Measurements from ENCODE around the gene FGFR3.

FGFR3 gene

DNA sequence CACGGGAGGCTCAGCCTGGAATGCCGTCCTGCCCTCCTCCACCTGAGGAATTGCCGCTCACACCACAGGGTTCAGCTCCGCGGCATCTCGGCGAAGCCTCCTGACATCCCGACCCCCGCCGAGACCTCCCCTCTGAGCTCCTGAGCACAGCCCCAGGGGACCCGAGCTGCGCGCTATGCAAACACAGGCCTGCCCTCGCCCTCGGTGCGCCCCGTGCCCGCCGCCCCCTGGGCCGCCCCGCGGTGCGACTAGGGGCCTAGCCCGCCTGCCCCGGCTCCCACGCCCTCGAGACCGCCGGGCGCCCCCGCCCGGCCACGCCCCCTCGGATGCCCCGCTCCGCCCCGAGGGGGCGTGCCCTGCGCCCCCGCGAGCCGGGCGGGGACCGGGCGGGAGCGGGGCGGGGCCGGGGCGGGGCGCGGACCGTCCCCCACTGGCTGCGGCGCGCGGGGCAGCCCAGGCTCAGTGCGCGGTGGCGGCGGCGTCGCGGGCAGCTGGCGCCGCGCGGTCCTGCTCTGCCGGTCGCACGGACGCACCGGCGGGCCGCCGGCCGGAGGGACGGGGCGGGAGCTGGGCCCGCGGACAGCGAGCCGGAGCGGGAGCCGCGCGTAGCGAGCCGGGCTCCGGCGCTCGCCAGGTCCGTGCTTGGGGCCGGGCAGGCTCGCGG, at the start of gene FGFR3:
Gene FGFR3 (plus strand): TSS at position 462 of the 664 bp plus-strand sequence. CDS start 642 bp downstream, outside the sequence.
- peak; percentile 87 for DNase-seq

DNA sequence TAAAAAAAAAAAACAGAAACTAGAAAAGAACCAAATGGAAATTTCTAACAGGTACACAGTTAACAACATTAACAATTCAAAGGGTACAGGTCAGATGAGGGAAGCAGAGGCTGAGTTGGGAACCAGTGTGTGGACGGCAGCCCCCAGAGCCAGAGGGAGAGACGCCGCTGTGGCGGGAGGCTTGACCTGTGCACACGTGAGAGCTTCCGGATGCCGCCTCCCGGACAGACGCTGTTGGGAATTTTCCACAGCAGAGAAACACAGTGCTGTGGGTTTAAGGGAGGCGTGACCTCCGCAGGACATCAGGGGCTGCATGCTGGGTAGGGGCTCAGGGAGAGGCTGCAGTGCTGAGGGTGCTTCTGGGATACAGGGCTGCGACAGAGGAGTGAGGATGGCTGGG, 49.5 kb upstream of the FGFR3 start:
- no peak for DNase-seq

DNA sequence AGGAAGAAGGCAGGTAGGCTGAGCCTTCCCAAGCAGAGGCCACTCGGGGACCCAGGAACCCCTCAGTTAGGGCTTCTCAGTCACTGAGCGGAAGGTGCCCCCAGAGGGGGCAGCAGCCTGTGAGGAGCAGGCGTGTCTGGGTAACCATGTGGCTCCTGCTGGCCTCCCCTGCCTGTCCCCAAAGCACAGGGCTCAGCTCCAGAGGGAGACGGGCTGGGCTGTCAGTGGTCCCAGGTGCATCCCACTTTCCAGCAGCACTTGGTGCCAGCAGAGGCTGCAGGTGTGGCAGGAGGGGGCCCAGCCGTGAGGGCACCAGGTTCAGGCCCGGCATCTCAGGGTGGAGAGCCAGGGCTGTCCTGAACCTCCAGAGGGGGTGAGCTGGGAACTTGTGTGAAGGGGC, 49.1 kb upstream of the FGFR3 start:
- no peak for DNase-seq

DNA sequence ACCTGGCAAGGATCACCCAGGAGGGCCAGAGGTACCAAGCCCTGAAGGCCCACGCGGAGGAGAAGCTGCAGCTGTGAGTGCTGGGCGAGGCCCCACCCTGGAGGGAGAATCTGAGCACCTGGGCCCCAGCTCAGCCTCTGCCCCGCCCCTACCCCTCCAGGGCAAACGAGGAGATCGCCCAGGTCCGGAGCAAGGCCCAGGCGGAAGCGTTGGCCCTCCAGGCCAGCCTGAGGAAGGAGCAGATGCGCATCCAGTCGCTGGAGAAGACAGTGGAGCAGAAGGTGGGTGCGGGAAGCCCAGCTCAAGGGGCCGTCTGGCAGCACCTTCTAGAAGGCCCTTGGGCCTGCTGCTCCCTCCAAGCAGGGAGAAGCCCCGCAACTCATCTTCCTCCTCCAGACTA, 48.5 kb upstream of the FGFR3 start:
- no peak for DNase-seq

DNA sequence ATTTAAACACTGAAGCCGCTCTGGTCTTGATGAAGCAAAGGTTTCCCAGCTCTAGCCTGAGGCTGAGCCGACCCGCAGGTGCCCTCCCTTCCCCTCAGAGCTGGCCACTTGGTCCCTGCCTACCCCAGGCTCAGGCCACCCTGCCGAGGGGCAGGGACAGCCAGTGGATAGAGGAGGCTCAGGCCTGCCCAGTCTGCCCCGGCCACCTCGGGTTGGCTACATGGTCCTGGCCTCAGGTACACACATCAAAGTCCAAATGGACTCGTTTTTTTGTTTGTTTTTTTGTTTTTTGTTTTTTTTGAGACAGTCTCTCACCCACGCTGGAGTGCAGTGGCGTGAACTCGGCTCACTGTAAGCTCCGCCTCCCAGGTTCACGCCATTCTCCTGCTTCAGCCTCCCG, 47.9 kb upstream of the FGFR3 start:
- DNase-seq, result peak; percentile 42

DNA sequence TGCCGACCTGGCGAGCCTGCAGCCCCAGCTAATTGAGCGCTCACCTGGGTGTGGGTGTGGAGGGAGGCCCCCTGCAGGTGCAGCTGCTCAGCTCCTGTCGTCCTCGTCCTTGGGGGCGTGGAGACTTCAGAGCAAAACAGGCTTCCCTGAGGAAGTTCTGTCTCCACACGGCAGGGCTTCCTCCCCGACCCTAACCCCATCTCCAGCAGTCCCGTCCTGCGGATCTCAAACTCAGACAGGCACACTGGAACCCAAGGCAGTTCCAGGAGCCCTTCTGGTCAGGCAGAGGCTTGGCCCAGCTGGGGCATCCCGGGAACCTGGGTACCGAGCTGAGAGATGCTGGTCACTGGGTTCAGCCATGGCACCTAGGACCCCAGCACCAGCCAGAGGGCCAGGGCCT, 47.4 kb upstream of the FGFR3 start:
- DNase-seq, result peak; percentile 48

DNA sequence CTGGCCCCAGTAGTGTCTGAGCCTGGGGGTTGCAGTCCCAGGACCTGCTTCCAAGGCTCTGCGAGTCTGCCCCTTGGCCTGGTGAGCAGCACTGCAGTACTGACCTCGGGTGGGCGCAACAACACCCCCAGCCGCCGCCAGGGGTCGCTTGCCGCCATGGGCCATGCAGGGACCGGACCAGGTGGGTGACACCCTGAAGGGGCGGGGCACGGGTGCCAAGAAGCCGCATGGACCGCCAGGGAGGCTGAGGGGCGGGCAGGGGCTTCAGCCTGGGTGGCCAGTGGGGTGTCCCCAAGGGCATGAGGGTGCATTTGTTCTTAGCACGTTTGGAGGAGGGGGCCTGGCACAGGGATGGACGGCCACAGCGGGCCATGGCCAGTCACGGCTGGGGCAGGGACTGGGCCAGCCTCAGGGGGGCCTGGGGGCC, 46.8 kb upstream of the FGFR3 start:
- DNase-seq, result peak; percentile 93

DNA sequence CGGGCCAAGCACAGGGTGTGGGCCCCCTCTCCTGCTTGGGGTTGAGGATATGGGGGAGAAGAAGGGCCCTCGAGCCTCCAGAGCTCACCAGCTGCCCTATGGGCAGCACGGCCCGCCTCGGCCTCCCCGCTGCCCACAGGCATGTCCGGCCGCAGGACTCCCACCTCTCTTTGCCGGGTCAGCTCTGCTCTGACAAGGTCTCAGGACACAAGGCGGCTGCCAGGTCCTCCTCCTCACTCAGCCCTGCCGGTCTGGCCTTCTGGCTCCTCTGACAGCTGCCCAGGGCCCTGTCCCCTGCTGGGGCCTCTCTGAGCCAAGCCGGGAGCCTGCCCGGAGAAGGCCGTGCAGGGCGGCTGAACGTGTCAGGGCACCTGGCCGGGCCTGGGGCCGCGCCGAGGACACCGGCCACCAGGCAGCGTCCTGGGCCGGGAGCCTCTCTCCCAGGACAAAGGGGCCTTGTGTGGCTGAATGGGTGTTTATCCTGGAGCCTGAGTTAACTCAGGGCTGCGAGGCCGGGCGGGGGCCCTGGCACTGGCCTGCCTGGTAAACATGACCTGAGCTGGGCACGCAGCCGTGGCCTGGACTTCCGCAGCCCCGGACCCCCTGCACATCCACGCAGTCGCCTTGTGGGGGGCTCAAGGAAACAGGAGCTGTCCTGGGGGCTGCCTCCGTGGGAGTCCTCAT, 46.0 kb upstream of the FGFR3 start:
- peak; percentile 82 for DNase-seq

DNA sequence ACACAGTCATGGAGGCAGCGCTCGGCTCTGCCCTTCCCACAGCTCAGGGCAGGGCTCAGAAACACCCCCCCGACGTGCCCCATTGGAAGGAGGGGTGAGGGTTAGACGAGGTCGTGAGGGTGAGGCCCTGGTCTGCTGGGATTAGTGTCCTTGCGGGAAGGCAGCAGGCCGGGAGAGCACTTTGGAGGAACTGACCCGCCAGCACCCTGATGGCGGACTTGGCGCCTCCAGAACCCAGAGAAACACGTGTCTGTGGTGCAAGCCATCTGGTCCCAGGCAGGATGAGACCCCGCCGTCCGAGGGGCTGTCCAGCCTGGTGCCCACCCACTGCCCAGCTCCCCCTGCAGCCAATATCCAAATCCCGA, 45.5 kb upstream of the FGFR3 start:
- DNase-seq, result peak; percentile 54

DNA sequence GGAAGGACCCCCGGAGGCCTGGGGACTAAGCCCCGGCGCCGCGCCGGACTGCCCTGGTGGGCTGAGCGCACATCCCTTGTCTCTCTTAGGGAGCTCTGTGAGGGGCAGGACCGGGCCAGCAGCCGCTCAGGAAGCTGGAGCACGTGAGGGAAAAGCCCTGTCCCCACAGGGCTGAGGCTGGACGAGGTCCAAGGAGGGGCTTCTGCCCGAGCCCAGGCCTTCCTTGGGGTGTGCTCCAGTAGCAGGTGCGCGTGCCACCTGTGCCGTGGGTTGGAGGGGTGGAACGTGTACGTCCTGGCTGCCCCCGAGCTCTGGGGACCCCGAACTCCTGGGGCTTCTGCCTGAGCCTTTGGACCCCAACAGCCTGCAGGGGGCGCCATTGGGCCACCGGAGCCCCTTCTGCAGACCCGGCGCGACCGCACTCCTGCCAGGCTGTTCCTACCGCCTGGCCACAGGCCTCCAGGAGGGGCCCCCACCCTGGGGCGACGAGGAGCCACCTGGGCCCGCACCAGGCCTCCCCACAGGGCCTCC, 44.6 kb upstream of the FGFR3 start:
- peak; percentile 97 for DNase-seq

DNA sequence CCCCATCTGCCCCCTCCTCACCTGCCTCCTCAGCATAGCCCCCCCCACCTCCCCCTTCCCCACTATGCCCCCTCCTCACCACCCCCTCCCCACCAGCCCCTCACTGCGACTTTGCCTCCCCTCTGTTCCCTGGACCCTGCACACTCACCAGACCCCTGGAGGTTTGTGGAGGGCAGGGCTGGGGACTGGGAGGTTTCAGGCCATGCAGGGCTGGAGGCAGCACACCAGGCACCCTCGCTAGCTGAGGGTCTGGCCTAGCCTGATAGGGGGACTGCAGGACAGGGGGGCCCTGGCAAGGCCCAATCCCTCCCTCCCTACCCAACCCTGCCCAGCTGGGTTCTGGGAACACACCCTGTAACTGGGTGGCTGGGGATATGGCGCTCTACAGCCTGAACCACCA, 43.7 kb upstream of the FGFR3 start:
- DNase-seq, result no peak

DNA sequence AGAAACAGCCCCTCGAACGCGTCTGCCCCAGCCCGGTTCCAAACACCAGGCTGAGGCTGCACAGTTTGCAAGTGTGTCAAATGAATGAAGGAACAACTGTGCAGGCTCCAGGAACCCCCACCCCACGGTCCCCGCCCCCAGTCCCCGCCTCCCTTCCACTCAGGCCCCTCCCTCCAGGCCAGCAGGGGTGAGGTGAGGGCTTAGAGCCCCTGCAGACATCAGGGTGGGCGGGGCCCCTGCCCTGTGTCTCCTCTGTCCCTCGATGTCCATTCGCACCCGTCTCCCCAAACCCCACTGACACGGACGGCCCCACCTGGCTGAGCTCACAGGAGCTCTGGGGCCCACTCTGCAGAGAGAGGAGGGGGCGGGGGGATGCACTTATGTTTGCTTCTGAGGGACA, 43.3 kb upstream of the FGFR3 start:
- no peak for DNase-seq

DNA sequence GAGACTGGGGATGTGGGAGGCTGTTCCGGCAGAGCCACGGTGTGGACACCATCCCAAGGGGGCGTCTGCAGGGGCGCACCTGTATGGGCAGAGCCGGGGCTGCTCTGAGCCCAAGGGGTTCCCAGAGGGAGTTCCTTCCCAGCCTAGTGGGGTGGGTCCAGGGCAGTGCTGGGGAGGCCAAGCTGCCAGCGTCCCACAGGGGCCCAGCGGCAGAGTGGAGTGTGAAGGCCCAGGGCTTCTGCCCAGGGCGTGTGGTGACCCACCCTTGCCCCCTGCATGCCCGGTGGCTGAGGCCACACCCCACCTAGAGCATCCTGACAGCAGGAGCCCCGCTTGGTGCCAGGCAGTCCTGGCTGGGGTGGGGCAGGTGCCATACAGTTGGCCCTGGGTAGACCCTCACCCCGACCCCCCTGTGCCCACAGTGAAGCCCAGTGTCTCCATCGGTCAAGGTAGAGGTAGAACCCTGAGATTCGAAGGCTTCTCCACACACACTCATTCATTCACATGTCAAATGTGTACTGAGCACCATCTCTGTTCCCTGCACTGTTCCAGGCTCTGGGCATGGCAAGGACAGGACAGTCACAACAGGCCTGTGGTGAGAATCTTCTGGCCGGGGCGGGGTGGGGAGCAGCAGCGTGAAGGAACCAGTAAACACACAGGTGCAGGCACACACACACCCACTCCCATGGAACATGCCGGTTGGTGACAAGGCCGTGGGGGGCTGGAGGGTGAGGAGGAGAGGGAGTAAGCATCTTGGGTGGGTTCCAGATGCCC, 42.5 kb upstream of the FGFR3 start:
- no peak for DNase-seq

DNA sequence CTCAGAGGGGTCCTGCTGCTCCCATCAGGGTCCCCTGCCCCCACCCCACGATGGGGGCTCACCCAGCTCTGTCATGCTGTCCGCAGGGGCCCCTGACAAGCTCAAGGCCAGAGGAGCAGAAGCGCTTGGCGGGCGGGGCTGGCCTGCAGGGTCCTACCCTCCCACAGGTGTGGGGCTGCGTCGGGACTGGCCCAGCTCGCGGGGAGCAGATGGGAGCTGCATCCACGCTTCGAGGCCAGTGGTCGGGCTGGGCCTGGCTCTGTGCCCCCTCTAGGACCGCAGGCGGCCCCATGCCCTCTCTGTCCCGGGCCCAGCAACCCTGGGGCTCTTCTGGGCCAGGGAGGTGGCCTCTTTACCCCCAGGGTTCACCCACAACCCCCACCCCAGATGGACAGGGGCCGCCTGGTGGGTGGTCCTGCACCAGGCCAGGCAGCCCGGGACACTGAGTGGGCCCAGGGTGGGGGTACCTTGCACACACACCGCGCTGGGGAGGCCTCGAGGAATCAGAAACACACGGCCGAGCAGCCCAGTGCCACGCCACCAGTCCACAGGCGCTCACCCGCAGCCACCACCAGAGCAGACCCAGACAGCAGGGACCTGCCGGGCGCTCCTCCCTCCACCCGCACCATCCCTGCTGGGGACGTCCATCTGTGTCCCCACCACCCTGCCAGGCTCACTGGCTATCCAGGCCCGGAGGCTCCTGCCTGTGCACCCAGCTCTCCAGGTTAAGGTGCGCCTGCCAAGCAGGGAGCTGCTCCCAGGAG, 41.8 kb upstream of the FGFR3 start:
- no peak for DNase-seq

DNA sequence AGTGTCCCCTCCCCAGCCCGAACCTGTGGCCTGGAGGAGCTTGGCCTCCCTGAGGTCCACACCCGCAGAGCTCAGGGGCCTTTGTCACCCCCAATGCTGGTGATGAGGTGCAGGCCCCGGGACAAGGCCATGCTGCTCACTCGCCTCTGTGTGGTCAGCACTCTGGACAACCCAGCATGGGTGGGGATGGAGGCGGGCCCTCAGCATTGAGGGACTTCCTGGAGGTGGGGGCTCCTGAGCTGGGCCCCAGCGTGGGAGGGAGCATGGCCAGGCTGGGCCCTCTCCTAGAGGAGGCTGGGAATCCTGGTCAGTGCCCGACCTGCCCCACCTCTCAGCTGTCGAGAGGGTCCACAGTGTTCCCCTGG, 41.2 kb upstream of the FGFR3 start:
- DNase-seq, result peak; percentile 61

DNA sequence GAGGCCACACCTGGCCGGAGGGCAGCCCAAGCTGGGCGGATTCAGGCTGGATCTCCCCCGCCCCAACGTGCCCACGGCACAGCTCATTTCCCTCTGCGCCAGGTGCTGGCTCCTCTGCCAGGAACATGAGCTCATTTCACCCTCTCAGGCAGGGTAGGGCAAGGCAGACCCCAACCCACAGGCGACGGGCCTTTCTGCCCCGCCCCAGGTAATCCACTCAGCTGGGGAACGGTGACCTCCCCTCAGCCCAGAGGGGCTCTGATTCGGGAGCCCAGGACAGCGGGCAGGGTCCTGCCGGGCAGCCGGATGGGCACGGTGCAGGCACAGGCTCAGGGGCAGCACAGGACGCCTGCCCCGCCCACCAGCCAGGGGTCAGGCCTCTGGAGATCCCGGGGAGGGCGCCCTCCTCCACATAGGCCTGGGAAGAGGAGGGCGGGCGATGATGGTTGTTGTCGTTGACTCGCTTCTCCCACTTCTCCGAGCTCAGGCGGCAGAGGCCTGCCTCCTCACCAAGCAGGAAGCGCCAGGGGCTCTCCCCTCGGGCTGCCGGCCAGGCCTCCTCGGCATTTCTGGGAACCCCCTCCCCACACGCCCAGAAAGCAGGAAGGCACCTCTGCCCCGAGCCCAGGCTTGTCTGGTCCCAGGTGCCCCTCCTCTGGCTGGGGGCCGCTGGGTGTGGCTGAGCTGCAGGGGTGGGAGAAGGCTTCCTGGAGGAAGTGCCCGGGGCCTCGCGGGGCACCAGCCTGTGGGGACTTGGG, 40.6 kb upstream of the FGFR3 start:
- peak; percentile 73 for DNase-seq

DNA sequence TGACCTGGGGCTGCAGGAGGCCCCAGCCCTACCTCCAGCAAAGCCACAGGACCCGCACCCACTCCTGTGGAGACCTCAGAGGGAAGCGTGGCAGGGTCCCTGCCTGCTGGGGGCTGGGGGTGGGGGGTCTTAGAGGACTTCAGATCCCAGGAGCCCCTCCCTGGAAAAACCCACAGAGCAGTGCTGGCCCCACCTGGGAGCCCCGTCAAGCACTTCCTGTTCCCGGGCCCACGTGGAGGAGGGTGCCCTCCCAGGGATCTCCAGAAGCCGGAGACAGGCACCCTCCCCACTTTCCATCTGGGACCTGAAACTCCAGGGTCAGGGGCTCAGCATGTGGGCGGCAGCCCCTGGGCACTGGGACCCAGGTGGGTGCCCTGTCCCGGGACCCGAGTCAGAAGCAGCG, 39.8 kb upstream of the FGFR3 start:
- DNase-seq, result no peak

DNA sequence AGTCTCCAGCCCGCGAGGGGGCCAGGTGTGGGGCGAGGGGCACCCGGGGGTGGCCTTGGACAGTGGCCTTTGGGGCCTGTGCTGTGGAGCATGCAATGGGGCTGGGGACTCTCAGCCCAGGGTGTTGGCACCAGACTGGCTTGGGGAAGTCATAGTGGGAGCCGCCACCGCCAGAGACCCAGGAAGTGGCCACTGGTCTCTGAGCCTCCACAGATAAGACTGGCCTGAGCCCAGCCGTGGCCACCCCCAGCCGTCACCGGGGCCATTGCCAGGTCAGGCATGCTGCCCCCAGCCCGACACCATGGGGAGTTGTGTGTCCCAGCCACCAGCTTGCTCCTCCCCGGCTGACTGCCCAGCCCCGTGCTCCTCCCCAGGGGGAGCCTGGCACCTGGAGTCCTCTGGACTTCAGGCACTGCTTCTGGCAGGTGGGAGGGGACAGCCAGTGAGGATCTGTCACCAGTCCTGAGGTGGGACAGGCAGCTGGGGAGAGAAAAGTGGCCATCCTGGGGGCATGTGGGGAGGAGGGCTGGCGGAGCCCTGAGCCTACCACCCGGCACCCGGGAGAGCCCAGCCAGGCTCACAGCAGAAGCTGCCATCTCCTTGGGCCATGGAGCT, 39.3 kb upstream of the FGFR3 start:
- DNase-seq, result no peak

DNA sequence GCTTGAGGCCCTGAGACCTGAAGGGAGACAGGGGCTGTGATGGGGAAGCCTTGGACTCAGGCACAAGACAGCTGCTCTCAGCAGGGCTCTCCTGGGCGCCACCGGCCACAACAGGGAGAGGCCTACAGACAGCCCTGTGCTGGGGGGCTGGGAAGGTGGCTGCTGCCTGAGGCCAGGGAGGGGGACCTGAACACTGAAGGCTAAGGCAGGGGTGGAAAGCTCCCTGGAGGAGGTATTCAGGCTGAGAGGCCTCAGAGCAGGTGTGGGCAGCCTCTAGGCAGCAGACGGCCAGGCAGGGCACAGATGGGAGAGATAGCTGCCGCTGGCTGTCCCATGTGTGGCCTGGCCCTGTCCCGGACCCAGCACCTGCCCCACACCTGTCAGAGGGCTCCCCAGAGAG, 38.8 kb upstream of the FGFR3 start:
- DNase-seq, result peak; percentile 58

DNA sequence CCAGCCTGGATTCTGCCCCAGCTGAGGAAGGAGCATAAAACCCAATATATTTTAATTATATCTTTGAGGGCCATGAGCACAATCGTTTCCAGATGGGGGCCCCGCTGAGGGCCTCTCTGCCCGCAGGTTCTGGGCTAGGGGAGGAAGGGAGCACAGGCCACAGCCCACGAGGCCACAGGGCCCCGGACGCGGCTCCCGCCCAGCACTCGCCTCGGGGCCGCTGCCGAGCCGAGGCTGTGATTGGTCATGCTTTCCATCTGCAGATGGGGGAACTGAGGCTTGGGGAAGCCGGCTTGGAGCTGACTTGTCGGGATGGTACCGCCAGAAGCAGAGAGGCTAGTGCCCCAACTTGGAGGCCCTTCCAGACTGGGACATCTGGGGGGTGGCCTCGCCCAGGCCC, 37.8 kb upstream of the FGFR3 start:
- DNase-seq, result no peak

DNA sequence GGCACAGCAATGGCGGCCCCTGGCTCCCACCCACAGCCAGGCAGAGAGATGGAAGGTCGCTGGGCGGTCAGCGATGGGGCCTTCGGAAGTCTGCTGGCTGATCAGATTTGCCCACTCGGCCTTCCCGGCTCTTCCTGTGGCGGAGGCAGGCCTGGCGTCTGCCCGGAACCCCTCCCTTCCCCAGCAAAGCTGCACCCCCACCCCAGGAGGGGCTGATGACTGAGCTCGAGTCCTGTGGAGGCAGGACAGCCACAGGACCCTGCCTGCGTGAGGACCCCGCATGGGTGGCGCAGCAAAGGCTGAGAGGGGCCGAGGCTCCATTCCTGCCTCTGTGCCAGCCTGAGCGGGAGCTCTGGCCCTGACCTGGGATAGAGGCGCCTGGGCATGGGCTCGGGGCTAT, 37.0 kb upstream of the FGFR3 start:
- DNase-seq, result no peak

Measured in DMS53 (cell line).